Upper lobe of left lung (tissue), 4 donors: Measurements from ENCODE around the gene IFIT3.

ENCODE experiments used
- POLR2A ChIP-seq, 4 donors: fragments of 450-650 bp; IDR thresholded peaks; one replicate each; pipeline ENCODE4 v1.5.1; 2016 to 2017; ENCODE audit warnings: antibody characterized with exemption in 4 of 4, mild to moderate bottlenecking in 2 of 4
- TF ChIP-seq, protein P1 (sequence below), 6 experiments: fragments of 450-650 bp in 4 of 6; fragments of 200-600 bp in 2 of 6; sonication (generic) in 2 of 6; IDR thresholded peaks; one replicate each; pipeline ENCODE4 v1.5.1; 2016 to 2019; ENCODE audit warnings: antibody characterized with exemption in 6 of 6

DNA sequence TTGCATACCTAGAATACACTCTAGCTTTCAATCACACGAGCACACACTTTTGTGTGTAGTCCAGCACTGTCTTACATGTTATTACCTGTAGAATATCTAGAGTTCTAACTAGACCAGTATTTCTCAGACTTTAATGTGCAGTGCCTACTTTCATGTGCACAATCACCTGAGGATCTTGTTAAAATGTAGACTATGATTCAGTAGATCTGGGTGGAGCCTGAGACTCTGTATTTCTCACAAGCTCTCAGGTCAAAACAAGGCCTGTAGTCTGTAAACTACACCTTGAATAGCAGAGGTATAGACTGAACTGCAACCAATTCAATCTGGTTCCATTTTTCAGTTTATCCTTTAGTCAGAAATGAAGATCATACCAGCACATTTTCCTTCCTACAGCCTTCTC, 14.8 kb upstream of the IFIT3 start:
- TF ChIP-seq, protein P1, sequence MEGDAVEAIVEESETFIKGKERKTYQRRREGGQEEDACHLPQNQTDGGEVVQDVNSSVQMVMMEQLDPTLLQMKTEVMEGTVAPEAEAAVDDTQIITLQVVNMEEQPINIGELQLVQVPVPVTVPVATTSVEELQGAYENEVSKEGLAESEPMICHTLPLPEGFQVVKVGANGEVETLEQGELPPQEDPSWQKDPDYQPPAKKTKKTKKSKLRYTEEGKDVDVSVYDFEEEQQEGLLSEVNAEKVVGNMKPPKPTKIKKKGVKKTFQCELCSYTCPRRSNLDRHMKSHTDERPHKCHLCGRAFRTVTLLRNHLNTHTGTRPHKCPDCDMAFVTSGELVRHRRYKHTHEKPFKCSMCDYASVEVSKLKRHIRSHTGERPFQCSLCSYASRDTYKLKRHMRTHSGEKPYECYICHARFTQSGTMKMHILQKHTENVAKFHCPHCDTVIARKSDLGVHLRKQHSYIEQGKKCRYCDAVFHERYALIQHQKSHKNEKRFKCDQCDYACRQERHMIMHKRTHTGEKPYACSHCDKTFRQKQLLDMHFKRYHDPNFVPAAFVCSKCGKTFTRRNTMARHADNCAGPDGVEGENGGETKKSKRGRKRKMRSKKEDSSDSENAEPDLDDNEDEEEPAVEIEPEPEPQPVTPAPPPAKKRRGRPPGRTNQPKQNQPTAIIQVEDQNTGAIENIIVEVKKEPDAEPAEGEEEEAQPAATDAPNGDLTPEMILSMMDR (IDR thresholded peaks at IDR 0.05) = no peak
- TF ChIP-seq POLR2A (IDR thresholded peaks at IDR 0.05) = no peak
